IMR-90 (cell line): Measurements from ENCODE around the gene CCL15.

Source experiments
- BHLHE40 ChIP-seq: fragments of 150-350 bp; IDR thresholded peaks from 2 replicates; pipeline ENCODE4 v1.6.1; 2016; ENCODE audit warnings: mild to moderate bottlenecking, low read depth, low read length
- CEBPB ChIP-seq: IDR thresholded peaks from 2 replicates; pipeline ENCODE4 v1.6.1; 2012; ENCODE audit warnings: low read depth, low read length, improper control_type of control experiment
- FOS ChIP-seq: fragments of 150-350 bp; IDR thresholded peaks from 2 replicates; pipeline ENCODE4 v1.6.1; 2016; ENCODE audit warnings: low read depth, low read length
- MAFK ChIP-seq: IDR thresholded peaks from 2 replicates; pipeline ENCODE4 v1.6.1; 2012; ENCODE audit warnings: low read depth, low read length, improper control_type of control experiment
- MAZ ChIP-seq: IDR thresholded peaks from 2 replicates; pipeline ENCODE4 v1.6.1; 2012; ENCODE audit warnings: low read depth, mild to moderate bottlenecking, low read length, improper control_type of control experiment, moderate library complexity, borderline replicate concordance
- MXI1 ChIP-seq: IDR thresholded peaks from 2 replicates; pipeline ENCODE4 v1.6.1; 2012; ENCODE audit warnings: low read depth, mild to moderate bottlenecking, low read length, moderate library complexity, borderline replicate concordance
- NFE2L2 ChIP-seq: fragments of 150-350 bp; IDR thresholded peaks from 2 replicates; pipeline ENCODE4 v1.6.1; 2016; ENCODE audit warnings: low read depth, mild to moderate bottlenecking, low read length
- POLR2A ChIP-seq: IDR thresholded peaks from 2 replicates; pipeline ENCODE4 v1.6.1; 2012; ENCODE audit warnings: mild to moderate bottlenecking, low read depth, low read length
- RAD21 ChIP-seq: IDR thresholded peaks from 2 replicates; pipeline ENCODE4 v1.6.1; 2012; ENCODE audit warnings: low read length, improper control_type of control experiment
- TF ChIP-seq, protein P1 (sequence below): conservative IDR thresholded peaks from 2 replicates; pipeline ENCODE4 v1.5.1; 2012; ENCODE audit warnings: mild to moderate bottlenecking, low read depth, low read length, improper control_type of control experiment
- TF ChIP-seq, protein P2 (sequence below): fragments of 150-350 bp; IDR thresholded peaks from 2 replicates; pipeline ENCODE4 v1.6.1; 2016; ENCODE audit warnings: low read depth, mild to moderate bottlenecking, low read length, moderate library complexity, borderline replicate concordance
- TF ChIP-seq, protein P3 (sequence below): fragments of 150-350 bp; IDR thresholded peaks from 2 replicates; pipeline ENCODE4 v1.6.1; 2017; ENCODE audit warnings: mild to moderate bottlenecking, antibody characterized with exemption, low read length, low read depth

DNA sequence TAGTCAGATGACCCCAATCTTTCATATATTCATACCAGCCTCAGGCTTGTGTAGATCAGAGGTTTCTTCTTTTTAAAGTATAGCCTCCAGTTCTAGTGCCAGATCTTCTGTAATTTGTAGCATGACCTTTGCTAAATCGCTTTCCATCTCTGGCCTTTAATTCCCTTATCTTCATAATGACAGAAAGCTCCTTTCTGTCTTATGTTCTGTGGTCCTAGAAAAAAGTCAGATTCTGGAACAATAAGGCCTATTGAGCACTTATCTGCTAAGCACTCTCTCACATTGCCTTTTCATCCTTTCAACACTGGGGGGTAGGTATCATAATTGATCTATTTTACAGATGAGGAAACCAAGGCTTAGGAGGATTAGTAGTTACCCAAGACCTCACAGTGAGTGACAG lies 29.3 kb downstream of the CCL15 start:
- TF ChIP-seq CEBPB, result no peak
- TF ChIP-seq, protein P1, sequence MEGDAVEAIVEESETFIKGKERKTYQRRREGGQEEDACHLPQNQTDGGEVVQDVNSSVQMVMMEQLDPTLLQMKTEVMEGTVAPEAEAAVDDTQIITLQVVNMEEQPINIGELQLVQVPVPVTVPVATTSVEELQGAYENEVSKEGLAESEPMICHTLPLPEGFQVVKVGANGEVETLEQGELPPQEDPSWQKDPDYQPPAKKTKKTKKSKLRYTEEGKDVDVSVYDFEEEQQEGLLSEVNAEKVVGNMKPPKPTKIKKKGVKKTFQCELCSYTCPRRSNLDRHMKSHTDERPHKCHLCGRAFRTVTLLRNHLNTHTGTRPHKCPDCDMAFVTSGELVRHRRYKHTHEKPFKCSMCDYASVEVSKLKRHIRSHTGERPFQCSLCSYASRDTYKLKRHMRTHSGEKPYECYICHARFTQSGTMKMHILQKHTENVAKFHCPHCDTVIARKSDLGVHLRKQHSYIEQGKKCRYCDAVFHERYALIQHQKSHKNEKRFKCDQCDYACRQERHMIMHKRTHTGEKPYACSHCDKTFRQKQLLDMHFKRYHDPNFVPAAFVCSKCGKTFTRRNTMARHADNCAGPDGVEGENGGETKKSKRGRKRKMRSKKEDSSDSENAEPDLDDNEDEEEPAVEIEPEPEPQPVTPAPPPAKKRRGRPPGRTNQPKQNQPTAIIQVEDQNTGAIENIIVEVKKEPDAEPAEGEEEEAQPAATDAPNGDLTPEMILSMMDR, result no peak
- TF ChIP-seq NFE2L2, result no peak
- TF ChIP-seq POLR2A, result no peak
- no peak for TF ChIP-seq RAD21
- no peak for TF ChIP-seq MAZ
- TF ChIP-seq MAFK, result no peak
- TF ChIP-seq MXI1, result no peak
- TF ChIP-seq, protein P2, sequence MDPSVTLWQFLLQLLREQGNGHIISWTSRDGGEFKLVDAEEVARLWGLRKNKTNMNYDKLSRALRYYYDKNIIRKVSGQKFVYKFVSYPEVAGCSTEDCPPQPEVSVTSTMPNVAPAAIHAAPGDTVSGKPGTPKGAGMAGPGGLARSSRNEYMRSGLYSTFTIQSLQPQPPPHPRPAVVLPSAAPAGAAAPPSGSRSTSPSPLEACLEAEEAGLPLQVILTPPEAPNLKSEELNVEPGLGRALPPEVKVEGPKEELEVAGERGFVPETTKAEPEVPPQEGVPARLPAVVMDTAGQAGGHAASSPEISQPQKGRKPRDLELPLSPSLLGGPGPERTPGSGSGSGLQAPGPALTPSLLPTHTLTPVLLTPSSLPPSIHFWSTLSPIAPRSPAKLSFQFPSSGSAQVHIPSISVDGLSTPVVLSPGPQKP, result no peak
- TF ChIP-seq BHLHE40, result no peak
- TF ChIP-seq, protein P3, sequence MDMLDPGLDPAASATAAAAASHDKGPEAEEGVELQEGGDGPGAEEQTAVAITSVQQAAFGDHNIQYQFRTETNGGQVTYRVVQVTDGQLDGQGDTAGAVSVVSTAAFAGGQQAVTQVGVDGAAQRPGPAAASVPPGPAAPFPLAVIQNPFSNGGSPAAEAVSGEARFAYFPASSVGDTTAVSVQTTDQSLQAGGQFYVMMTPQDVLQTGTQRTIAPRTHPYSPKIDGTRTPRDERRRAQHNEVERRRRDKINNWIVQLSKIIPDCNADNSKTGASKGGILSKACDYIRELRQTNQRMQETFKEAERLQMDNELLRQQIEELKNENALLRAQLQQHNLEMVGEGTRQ, result no peak
- no peak for TF ChIP-seq FOS
